Fibroblast of the conjunctiva (primary cell): Measurements from ENCODE around the gene STYK1.
"Not testable (repeated sequence)": the region's sequence is repeated elsewhere in the genome, so short reads cannot be mapped to it uniquely, and the experiment has no call there.

ENCODE experiments used
- DNase-seq: peaks from one replicate; pipeline ENCODE4 v3.0.0-alpha.2; 2010; ENCODE audit warnings: low read depth

Gene STYK1

DNA sequence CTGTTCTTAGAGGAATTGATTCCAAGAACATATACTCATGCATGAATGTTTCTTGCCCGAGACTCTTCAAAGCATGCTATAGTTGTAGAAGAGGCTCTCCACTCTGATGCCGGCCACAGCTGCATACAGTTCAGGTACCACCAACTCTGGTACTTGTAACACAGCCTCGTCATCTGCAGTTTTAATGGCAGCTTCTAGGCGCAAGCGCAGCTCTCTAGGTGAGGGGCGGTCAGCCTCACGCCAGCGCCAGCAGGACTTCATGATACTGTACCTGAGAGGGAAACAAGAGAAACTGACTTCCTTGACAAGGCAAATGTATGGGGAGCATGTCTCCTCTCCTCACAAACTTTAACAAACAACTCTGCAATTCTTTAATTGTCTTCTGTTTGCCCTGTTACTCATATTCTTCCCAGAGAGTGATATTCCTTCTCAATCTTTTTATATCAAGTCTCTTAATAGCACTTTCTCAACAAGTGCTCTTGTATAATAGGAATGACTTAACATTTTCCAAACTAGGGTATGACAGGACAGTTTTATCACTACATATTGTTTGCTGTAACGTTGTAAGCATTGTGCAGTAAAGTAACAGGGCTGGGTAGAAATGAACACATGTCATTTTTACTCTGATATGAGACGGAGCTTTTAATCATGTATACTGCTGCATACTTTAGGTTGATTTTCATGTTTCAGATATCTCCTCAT is 53.6 kb downstream of the STYK1 start:
- DNase-seq, result no peak

DNA sequence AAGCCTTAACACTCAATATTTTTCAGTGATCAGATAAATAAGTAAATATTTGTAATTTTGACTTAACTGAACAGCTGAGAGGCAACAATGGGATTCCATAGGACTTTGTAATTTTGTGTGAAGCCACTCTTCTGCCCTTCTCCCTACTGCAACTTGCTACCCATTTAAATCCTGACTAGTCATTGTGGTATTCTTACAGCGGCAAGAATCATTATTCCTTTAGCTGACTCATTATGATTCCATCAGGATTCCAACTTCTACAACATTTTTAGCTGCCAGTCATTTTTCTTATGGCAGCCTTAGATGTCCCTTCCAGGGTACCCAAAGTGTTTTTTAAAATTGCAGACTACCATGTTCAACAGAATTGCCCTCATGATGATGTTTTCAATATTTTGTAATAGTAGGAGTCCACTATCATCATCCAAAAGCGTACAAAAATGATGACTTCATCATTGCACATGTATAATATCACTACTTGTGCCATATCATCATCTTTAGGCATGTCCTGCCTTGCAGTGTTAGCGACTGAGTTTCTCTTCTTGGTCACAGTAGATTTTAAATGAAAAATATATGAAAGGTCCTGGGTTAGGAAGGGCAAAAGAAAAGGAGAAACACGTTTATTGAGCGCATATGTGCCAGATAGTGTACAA is 55.4 kb downstream of the STYK1 start:
- peak; percentile 18 for DNase-seq

DNA sequence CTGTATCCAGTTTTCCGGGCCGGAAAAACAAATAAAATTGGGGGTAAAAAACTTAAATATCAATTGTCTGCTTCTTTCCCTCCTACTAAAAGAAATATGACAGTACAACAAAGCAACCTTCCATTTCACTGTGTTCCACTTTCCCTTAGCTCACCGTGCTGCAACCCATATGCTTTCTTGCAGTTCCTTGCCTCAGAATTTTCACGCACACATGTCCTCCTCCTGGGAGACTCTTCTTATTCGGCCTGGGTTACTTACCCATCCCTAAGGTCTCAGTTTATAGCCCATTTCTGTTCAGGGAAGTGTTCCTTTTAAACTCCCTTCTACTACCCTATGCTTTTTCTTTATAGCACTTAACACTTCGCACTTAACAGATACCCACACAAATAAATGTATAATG is 56.0 kb downstream of the STYK1 start:
- no peak for DNase-seq

DNA sequence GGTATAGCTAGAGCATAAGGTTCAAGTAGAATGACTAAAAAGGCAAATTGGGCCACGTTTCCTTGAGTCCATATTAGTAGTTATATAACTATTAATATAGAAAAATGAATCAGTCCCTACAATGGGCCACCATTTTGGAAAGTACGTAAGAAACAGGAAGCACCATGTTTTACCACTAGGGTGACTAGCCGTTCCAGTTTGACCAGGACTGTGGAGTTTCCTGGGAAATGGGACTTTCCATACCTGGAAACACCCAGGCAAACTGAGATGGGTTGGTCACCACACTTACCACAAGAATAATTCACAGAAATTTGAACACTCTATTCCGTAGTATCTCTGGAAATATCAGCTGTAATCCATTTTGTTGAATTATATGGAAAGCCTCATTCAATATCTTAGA is 58.3 kb downstream of the STYK1 start:
- DNase-seq, result no peak

DNA sequence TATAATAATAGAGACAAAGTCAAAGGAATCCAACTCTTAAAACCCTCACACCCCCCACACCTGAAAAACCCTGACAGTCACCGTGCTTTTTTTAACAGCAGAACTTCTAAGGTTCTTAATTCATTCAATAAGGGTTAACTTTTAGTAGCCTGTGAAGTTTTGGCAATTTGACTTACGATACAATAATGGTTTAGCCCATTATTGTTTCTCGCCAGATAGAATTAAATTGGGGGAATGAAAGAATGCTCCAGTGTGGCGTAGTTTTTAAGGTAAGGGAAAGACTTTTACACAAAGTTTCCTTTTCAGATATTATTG is 59.8 kb downstream of the STYK1 start:
- no peak for DNase-seq

DNA sequence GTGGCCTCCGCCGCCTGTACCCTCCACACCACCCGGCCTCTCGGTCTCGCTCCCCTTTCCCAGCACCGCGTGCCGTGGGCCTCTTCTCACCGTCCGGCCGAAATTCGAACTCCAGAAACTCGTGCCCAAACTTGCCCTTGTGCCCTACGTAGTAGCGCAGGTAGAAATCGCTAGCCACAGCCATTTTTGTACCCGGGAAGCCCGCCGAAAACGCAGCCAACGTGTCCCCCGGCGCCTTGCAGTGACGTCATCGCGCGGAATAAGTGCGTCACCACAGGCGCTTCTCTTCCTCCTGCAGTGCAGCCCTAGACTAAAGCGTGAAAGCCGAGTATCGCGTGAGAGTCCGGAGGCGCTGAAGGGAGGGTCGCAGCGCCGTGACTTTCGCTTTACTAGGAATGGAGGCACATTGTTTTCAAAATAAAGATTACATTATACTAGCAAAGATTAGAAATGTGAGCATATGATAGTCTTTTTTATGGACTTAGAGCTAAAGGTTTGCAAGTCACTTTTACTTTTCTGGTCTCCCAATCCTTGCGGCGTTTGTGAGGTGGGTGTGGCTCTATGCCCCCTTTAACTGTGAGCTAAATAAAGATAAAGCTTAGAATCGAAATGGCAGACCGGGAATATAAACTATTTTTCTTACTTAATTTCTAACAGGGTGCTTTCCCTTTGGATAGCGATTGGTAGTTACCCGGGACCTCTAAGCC is 60.4 kb downstream of the STYK1 start, which contains the start of gene MAGOHB:
TSS of gene MAGOHB (minus strand) at position 261 of the 707 bp plus-strand sequence. CDS start at position 184, 77 bp downstream.
- DNase-seq, result peak; percentile 89

DNA sequence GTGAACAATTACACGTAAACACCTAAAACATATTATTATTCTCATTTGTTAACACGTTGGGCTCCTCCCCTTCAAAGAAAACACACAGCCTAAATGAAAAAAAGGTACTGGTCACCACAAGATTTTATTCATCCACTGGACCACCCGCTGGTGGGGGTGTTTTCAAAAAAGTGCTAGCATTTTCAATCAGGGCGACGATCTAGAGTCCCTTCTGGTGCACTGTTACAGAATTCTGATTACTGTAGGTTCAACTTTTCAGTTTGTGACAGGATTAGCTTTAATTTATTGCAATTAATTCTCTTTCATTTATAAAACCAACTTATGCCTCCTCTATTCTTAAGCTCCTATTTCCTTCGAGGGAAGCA is 60.9 kb downstream of the STYK1 start:
- DNase-seq, result no peak

DNA sequence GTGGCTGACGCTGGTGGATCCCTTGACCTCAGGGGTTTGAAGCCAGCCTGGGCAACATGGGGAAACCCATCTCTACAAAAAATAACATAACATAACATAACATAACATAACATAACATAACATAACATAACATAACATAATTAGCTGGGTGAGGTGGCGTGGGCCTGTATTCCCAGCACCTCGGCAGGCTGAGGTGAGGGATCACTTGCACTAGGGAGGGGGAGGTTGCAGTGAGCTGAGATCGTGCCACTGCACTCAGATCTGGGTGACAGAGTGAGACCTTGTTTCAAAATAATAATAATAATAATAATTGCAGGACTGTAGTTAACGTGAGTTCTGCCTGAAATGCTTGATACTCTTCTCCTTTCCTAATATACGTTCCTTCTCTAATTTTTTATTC is 61.7 kb downstream of the STYK1 start:
- DNase-seq, result no peak

DNA sequence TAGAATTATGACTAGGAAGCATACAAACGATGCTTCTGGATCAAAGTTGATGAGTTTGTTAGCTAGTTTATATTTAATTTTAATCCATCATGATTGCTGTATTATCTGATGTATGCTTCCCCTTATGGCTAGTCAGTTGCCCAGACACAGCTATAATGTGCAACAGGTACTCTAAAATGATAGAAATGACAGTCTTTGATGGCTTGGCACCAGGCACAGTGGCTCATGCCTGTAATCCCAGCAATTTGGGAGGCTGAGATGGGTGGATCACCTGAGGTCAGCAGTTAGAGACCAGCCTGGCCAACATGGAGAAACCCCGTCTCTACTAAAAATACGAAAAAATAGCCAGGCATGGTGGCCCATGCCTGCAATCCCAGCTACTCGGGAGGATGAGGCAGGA is 62.6 kb downstream of the STYK1 start:
- DNase-seq, result not testable (repeated sequence)

DNA sequence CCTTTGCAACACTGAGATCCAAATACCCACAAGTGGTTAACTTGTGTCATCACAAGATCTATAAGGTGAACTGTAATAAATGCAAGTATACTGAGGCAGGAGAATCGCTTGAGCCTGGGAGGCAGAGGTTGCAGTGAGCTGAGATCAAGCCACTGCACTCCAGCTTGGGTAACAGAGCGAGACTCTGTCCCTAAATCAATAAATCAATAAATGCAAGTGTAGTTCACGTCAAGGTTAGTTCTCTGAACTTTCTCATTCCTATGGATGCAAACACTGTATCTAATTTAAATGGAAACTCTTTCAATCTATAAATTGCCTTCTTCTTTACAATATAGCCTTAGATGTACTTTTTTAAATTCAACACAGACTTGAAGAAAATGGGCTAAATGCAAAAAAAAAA is 63.7 kb downstream of the STYK1 start:
- DNase-seq, result no peak

DNA sequence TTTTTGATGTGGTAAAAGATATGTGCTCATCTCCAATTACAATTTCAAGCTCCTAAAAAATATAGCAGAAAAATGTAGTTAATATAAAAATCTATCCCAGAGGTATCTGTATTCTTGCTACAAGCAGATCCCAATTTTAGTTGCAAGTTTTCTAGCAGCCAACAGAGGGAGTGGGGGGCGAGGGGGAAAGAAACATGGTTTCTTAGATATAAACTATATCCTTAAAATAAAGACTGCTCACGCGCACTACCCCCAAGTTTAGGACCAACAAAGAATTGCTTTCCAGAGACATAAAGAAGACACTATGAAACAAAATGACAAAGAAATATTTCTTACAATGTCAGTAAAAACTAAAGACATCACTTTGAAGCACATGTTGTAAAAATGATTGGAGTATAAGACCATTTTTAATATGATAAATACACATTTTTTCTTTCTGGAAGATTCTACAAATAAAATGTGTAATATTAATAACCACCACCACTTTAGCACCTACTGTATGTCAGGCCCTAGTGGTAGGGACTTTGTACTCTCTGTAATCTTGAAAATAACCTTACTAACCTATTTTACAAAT is 65.9 kb downstream of the STYK1 start:
- no peak for DNase-seq

DNA sequence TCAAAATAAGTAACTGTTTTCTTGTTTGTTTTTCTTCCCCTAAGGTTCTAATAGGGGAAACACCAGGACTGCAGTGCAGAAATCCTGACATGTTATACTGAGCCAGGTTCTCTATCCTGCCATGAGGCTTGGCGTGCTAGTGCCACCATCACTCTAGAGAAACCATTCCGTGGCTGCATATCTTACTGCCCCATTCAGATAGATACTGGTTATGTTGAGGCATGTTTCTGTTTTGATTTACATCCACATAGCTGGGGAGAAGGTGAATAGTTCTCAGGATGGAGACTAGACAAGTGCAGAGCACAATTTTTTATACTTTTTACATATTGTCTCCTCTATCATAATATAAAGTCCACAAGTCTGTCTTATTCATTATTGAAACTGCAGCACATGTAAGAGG is 72.0 kb downstream of the STYK1 start:
- no peak for DNase-seq

DNA sequence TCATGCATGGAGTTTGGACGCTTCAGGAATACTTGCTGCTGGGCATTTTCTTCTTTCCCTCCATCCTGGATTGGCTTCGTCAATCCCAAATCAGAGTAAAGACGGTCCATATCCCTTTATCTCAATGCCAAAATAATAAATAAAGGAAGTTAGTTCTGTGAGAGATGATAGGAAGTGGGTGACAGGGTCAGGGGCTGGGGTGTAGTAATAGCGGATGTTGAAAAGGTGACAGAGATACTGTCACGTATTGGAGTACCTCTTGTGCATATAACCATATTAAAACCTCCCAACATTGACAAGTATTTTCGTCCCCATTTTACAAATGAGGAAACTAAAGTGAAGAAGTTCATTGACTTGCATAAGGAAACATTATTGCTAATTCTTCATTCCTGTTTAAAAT is 72.9 kb downstream of the STYK1 start:
- DNase-seq, result no peak

DNA sequence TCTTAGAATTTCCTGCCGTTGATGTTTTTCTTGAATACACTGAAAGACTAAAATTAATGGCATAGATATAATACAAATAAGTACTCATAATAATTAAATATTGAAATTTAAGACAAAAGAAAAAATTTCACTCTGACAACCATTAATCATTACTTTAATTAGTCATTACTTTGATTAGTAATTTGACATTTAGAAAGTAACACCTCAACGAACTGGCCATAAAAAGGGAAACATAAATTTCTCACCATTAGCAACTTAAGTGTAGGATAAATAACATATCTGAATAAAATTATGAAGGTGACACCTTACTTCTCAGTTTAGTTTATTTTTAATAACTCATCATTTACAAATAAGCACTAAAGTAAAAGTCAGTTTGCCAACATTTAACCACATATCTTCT is 78.0 kb downstream of the STYK1 start:
- no peak for DNase-seq

DNA sequence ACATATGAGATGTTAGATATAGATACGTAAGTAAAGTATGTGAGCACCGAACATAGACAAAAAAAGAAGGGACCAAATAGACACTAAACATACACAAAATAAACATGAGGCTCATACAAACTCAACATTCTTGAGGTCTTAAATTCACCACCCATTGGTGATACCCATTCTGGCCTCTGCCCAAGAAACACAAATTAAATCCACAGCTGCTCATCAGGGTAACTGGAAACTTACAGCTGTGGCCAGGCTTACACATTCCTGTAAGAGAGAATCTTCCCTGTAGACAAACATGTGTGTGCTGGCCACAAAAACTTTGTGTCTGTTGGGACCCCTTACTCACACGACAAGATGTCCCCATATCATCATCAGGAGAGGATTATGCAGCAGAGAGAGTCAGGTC is 82.9 kb downstream of the STYK1 start:
- DNase-seq, result no peak

DNA sequence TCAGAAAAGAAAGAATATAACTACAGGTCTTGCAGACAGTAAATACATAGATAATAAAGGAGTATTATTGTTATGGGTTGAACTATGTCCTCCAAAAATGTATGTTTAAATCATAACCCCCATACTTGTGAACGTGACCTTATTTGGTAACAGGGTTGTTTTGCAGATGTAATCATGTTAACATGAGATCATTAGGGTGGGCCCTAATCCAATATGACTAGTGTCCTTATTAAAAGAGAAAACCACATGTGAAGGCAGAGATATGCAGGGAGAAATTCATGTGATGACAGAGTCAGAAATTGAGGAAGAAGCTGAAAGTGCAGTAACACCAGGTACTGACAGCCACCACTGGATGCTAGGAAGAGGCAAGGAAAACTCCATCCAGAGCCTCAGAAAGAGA is 89.4 kb downstream of the STYK1 start:
- no peak for DNase-seq

DNA sequence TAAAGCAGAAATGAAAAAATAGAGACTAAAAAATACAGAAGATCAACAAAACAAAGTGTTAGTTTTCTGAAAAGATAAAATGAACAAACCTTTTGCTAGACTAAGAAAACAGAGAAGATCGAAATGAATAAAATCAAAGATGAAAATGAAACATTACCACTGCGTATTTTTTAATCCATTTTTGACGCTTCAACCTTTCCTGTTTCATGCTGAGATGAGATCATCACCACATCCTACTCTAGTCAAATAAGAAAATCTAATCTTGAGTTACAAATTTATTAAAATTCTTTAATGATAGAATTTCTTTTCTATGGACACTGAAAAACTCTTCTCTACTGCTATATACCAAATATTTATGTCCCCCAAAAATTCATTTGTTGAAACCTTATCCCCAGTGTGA is 91.1 kb downstream of the STYK1 start:
- DNase-seq, result no peak

DNA sequence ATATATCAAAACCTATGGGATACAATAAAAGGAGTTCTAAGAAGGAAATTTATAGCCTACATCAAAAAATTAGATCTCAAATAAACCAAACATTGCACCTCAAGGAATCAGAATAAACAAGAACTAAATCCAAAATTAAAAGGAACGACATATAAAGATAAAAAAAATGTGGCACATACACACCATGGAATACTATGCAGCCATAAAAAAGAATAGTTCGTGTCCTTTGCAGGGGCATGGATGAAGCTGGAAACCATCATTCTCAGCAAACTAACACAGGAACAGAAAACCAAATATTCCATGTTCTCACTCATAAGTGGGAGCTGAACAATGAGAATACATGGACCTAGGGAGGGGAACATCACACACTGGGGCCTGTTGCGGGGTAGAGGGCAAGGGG is 91.7 kb downstream of the STYK1 start:
- DNase-seq, result not testable (repeated sequence)

DNA sequence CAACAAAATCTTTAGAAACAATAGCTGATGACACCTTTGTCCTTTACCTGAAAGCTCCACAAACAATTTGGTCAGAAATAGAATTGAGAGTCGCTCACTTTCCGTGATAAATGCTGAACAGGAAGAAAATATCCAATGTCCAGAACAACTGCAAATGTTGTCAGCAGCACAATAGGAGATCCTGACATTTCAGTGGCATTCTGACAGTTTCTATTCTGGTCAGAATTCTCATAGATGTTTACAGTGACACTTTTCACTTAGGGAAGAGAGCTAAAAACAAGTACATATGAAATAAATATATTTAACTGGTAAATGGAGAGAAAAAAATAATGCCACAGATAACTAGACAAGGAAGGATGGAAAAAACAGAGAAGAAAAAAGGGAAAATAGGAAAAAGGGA is 99.5 kb downstream of the STYK1 start:
- DNase-seq, result no peak

DNA sequence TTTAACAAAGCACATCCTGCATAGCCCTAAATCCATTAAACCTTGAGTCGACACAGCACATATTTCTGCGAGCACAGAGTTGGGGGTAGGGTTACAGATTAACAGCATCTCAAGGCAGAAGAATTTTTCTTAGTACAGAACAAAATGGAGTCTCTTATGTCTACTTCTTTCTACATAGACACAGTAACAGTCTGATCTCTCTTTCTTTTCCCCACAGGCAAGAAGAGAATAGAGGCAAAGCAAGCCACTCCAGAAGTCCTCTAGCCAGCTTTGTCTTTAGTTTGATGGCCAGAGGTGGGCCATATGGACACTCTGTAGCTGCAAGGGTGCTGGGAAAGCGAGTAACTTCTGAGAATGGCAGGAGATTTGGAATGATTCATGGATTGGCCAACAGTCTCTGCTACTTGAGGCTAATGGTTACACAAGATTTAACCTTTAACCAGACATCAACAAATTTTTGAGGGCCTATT is 101.8 kb downstream of the STYK1 start:
- peak; percentile 34 for DNase-seq

DNA sequence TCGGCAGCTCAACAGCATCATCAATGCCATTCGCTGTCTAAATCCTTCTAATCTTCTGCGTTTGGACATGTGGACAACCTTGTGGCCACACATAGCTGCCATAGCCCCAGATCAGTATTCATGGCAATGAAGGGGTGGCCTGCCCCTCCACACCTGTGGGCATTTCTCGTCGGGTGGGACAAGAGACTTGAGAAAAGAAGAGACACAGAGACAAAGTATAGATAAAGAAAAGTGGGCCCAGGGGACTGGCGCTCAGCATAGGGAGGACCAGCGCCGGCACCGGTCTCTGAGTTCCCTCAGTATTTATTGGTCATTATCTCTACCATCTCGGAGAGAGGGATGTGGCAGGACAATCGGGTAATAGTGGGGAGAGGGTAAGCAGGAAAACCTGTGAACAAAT is 102.7 kb downstream of the STYK1 start:
- no peak for DNase-seq
